GM23338 (cell line): Measurements from ENCODE around the gene SPRED2. TPM values are rescaled to one million over a fixed set of nuclear protein-coding genes. Genes with fewer than 3 reads are reported as not detected.

Experiments used
- ATAC-seq: fragments of 200-7000 bp; cut with Tn5 transposase; 3 replicates; pipeline ENCODE4 v1.9.1; 2020
- DNase-seq: peaks from one replicate; pipeline ENCODE4 v3.0.0-alpha.2; 2015; ENCODE audit warnings: low spot score
- H2AFZ ChIP-seq: fragments of 200-600 bp; sonication (generic); 2 replicates; pipeline ENCODE4 v1.8.0; 2016; ENCODE audit warnings: antibody characterized with exemption, mild to moderate bottlenecking, moderate library complexity
- H3F3A ChIP-seq: fragments of 200-600 bp; sonication (generic); replicated peaks from 2 replicates; pipeline ENCODE4 v1.8.0; 2017; ENCODE audit warnings: antibody characterized with exemption, mixed run types, low read depth
- H3K27ac ChIP-seq: fragments of 200-600 bp; sonication (generic); 2 replicates; pipeline ENCODE4 v1.6.1; 2016; ENCODE audit warnings: low read depth
- H3K27me3 ChIP-seq: fragments of 200-600 bp; sonication (generic); 2 replicates; pipeline ENCODE4 v1.8.0; 2016; ENCODE audit warnings: mild to moderate bottlenecking, mixed run types, moderate library complexity; ENCODE audit not compliant: insufficient read depth
- H3K36me3 ChIP-seq: fragments of 200-600 bp; sonication (generic); 2 replicates; pipeline ENCODE4 v1.8.0; 2016; ENCODE audit warnings: mild to moderate bottlenecking; ENCODE audit not compliant: insufficient read depth
- H3K4me1 ChIP-seq: fragments of 200-600 bp; sonication (generic); 2 replicates; pipeline ENCODE4 v1.8.0; 2016; ENCODE audit warnings: mild to moderate bottlenecking, moderate library complexity; ENCODE audit not compliant: insufficient read depth
- H3K4me2 ChIP-seq: fragments of 200-600 bp; sonication (generic); 2 replicates; pipeline ENCODE4 v1.7.1; 2017; ENCODE audit warnings: mixed run types
- H3K4me3 ChIP-seq: fragments of 200-600 bp; sonication (generic); 2 replicates; pipeline ENCODE4 v1.6.1; 2016; ENCODE audit warnings: mixed run types
- H3K79me2 ChIP-seq: fragments of 200-600 bp; sonication (generic); replicated peaks from 2 replicates; pipeline ENCODE4 v1.8.0; 2017; ENCODE audit warnings: mild to moderate bottlenecking; ENCODE audit not compliant: insufficient read depth
- H3K9me2 ChIP-seq: fragments of 200-600 bp; sonication (generic); 2 replicates; pipeline ENCODE4 v1.8.0; 2017; ENCODE audit not compliant: insufficient read depth
- H4K20me1 ChIP-seq: fragments of 200-600 bp; sonication (generic); replicated peaks from 2 replicates; pipeline ENCODE4 v1.8.0; 2017; ENCODE audit warnings: mild to moderate bottlenecking; ENCODE audit not compliant: insufficient read depth
- H3K27ac Mint-ChIP-seq: 2 replicates; pipeline ENCODE4 v1.8.0; 2020; ENCODE audit warnings: inconsistent platforms, mild to moderate bottlenecking, moderate library complexity, mixed read lengths
- H3K27me3 Mint-ChIP-seq: 3 replicates; pipeline ENCODE4 v1.8.0; 2022; ENCODE audit warnings: low read depth, mild to moderate bottlenecking, moderate library complexity, mixed read lengths, inconsistent platforms; ENCODE audit not compliant: insufficient read depth, poor library complexity
- H3K36me3 Mint-ChIP-seq: 3 replicates; pipeline ENCODE4 v1.8.0; 2021; ENCODE audit warnings: low read depth, mild to moderate bottlenecking, inconsistent platforms, moderate library complexity, mixed read lengths
- H3K4me1 Mint-ChIP-seq: 3 replicates; pipeline ENCODE4 v1.8.0; 2020; ENCODE audit warnings: mild to moderate bottlenecking, inconsistent platforms, mixed read lengths
- H3K4me3 Mint-ChIP-seq: 3 replicates; pipeline ENCODE4 v1.8.0; 2021; ENCODE audit warnings: moderate library complexity, mild to moderate bottlenecking, inconsistent platforms, mixed read lengths
- H3K9me3 Mint-ChIP-seq: 3 replicates; pipeline ENCODE4 v1.8.0; 2020; ENCODE audit warnings: moderate library complexity, mild to moderate bottlenecking, inconsistent platforms, mixed read lengths
- CREB1 ChIP-seq: fragments of 250-450 bp; sonication (Bioruptor Pico); IDR thresholded peaks from 2 replicates; pipeline ENCODE4 v1.5.0; 2020; ENCODE audit warnings: low read depth, mild to moderate bottlenecking, moderate library complexity
- CTCF ChIP-seq, 2 experiments: fragments of 200-600 bp in 1 of 2; sonication (generic) in 1 of 2; conservative IDR thresholded peaks; 2 replicates each; pipeline versions ENCODE4 v1.5.1 to v1.6.1; 2016 to 2017; ENCODE audit warnings: antibody characterized with exemption in 2 of 2, low read depth in 2 of 2, mild to moderate bottlenecking in 2 of 2, moderate library complexity in 1 of 2
- ETS1 ChIP-seq: IDR thresholded peaks from 2 replicates; pipeline ENCODE4 v1.6.1; 2016; ENCODE audit warnings: antibody characterized with exemption
- EZH2 ChIP-seq: fragments of 200-600 bp; sonication (generic); IDR thresholded peaks from one replicate; pipeline ENCODE4 v1.8.0; 2017; ENCODE audit warnings: antibody characterized with exemption, mild to moderate bottlenecking, low read depth; ENCODE audit not compliant: unreplicated experiment
- EZH2phosphoT487 ChIP-seq: fragments of 200-600 bp; sonication (generic); IDR thresholded peaks from one replicate; pipeline ENCODE4 v1.8.1; 2018; ENCODE audit warnings: antibody characterized with exemption; ENCODE audit not compliant: unreplicated experiment
- JUNB ChIP-seq: IDR thresholded peaks from one replicate; pipeline ENCODE4 v1.6.1; 2016; ENCODE audit warnings: antibody characterized with exemption; ENCODE audit not compliant: unreplicated experiment
- NANOG ChIP-seq: IDR thresholded peaks from 2 replicates; pipeline ENCODE4 v1.6.1; 2016; ENCODE audit warnings: antibody characterized with exemption, borderline replicate concordance
- POLR2AphosphoS5 ChIP-seq: IDR thresholded peaks from 2 replicates; pipeline ENCODE4 v1.6.1; 2016; ENCODE audit warnings: antibody characterized with exemption, low read depth
- REST ChIP-seq: IDR thresholded peaks from one replicate; pipeline ENCODE4 v1.6.1; 2018; ENCODE audit warnings: antibody characterized with exemption; ENCODE audit not compliant: unreplicated experiment
- STAT1 ChIP-seq: IDR thresholded peaks from one replicate; pipeline ENCODE4 v1.6.1; 2016; ENCODE audit warnings: antibody characterized with exemption; ENCODE audit not compliant: unreplicated experiment
- ZNF114 ChIP-seq: fragments of 250-450 bp; sonication (Bioruptor Pico); IDR thresholded peaks from 2 replicates; pipeline ENCODE4 v1.5.0; 2020; ENCODE audit warnings: mild to moderate bottlenecking, moderate library complexity
- ZNF331 ChIP-seq: fragments of 250-450 bp; sonication (Bioruptor Pico); IDR thresholded peaks from 2 replicates; pipeline ENCODE4 v1.5.0; 2020; ENCODE audit warnings: low read depth, mild to moderate bottlenecking, moderate library complexity
- ZNF462 ChIP-seq: fragments of 250-450 bp; sonication (Bioruptor Pico); IDR thresholded peaks from 2 replicates; pipeline ENCODE4 v1.5.0; 2020; ENCODE audit warnings: mild to moderate bottlenecking, moderate library complexity
- polyA plus RNA-seq: library from polyadenylated mRNA; unstranded; fragments of >200 nt; fragmentation: Nextera tagmentation; extraction: Ambion mirVana; gene quantifications from 2 replicates; pipeline ENCODE4 v1.2.1, GENCODE V29; 2016
- total RNA-seq: library from RNA; depleted of rRNA; stranded (reverse); fragments of >200 nt; shearing (Covaris generic); gene quantifications from 2 replicates; pipeline ENCODE4 v1.2.3, GENCODE V29; 2014

The SPRED2 gene
- total and polyA plus RNA-seq, 2 experiments from 2014 or later, result 8.7 to 13.0 TPM

- no peak overlapping the region for H3K27ac ChIP-seq
- Mint-ChIP-seq H3K27me3 (peaks cover 8% of the 10 kb centered on the region), H3K4me3 (no peak overlapping the region), H3K9me3 (no peaks in the 10 kb centered on the region), H3K4me1 (peaks cover 35% of the 10 kb centered on the region), H3K36me3 (no peaks in the 10 kb centered on the region), H3K27ac (no peak overlapping the region)
- DNase-seq (no peak), ATAC-seq (no peak)
- TF ChIP-seq NANOG, result no peak
- TF ChIP-seq ZNF114, result no peak
- no peak for TF ChIP-seq STAT1
- TF ChIP-seq REST, result no peak
- no peak for TF ChIP-seq EZH2phosphoT487
- TF ChIP-seq JUNB, result no peak
- no peak for TF ChIP-seq EZH2
- TF ChIP-seq ZNF331 (CRISPR knock-in tag), result no peak
- TF ChIP-seq ZNF462 (CRISPR knock-in tag), result no peak
- no peak for TF ChIP-seq ETS1
- no peak for TF ChIP-seq CREB1
- no peak for TF ChIP-seq CTCF (conservative IDR thresholded peaks at IDR 0.05; ENCODE audit: low read depth in 2 of 2)
- no peak for TF ChIP-seq POLR2AphosphoS5
- H3K4me1 ChIP-seq, result peaks cover 22% of the 10 kb centered on the region
- H3K4me3 ChIP-seq, result no peak overlapping the region
- no peaks in the 10 kb centered on the region for H3K27me3 ChIP-seq
- H3K4me2 ChIP-seq, result no peak overlapping the region
- no peak overlapping the region for H2AFZ ChIP-seq
- H3K79me2 ChIP-seq, result peaks cover 19% of the 10 kb centered on the region
- H3K9me2 ChIP-seq, result 0 out of 2 replicates have a peak, but pooled peaks cover under 1% of the 10 kb centered on the region
- H3K36me3 ChIP-seq, result no peaks in the 10 kb centered on the region
- H4K20me1 ChIP-seq, result peaks cover 17% of the 10 kb centered on the region; the same call in 1 of the 2 replicates
- H3F3A ChIP-seq, result no peaks in the 10 kb centered on the region
These were observed 57.8 kb downstream of the SPRED2 start for GRCh38 chr2:65374575-65374974.
